ENCODE measurements around the gene SRSF1. TPM values are rescaled to one million over a fixed set of nuclear protein-coding genes. Genes with fewer than 3 reads are reported as not detected.
"Not testable (repeated sequence)": the region's sequence is repeated elsewhere in the genome, so short reads cannot be mapped to it uniquely, and the experiment has no call there.

SRSF1 gene
- total RNA-seq, 4 donors from 2014 or later = 181 to 274 (median 182) TPM

GRCh38 chr17:58050966-58051365 is 43.9 kb upstream of the SRSF1 start:
- TF ChIP-seq CTCF (IDR thresholded peaks at IDR 0.05) = no peak
- no peak for DNase-seq (ENCODE audit: low spot score)
- ATAC-seq (ENCODE audit: low FRiP score) = no peak

DNA sequence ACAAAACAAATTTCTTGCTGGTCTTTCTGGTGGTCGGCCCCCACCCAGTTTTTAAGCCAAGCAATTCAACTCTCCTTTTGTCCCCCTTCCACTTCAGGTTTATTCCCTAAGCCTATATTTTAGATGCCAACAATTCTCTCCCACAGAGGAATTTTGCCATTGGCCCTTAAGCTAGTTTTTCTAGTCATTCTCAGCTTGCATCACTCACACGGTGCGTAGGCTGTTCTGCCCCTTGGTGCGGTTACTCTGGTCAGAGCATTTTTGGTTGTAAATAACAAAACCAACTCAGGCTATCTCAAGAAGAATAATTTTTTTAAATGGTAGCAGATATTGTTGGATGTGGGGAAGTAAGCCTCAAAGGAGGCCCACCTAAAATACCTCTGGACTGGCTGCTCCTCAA is 42.5 kb upstream of the SRSF1 start:
- DNase-seq (ENCODE audit: low spot score) (no peak), ATAC-seq (ENCODE audit: low FRiP score) (no peak)
- TF ChIP-seq CTCF (IDR thresholded peaks at IDR 0.05) = no peak

GRCh38 chr17:58047376-58048150 is 40.5 kb upstream of the SRSF1 start:
- no peak for TF ChIP-seq CTCF (IDR thresholded peaks at IDR 0.05)
- no peak for ATAC-seq (ENCODE audit: low FRiP score)

GRCh38 chr17:58046239-58047094 is 39.4 kb upstream of the SRSF1 start:
- TF ChIP-seq CTCF (IDR thresholded peaks at IDR 0.05) = no peak
- DNase-seq (ENCODE audit: low spot score) (no peak), ATAC-seq (ENCODE audit: low FRiP score) (no peak)

More at GRCh38 chr17:58047376-58048150, 40.5 kb upstream of the SRSF1 start:
- DNase-seq (ENCODE audit: low spot score) = no peak

DNA sequence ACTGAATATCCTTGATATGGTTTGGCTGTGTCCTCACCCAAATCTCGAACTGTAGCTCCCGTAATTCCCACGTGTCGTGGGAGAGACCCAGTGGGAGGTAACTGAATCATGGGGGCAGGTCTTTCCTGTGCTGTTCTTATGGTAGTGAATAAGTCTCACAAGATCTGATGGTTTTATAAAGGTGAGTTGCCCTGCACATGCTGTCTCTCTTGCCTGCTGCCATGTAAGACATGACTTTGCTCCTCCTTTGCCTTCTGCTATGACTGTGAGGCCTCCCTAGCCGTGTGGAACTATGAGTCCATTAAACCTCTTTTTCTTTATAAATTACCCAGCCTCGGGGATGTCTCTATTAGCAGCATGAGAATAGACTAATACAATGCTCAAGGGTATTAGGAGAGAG is 37.2 kb upstream of the SRSF1 start:
- not testable (repeated sequence) for ATAC-seq (ENCODE audit: low FRiP score)

DNA sequence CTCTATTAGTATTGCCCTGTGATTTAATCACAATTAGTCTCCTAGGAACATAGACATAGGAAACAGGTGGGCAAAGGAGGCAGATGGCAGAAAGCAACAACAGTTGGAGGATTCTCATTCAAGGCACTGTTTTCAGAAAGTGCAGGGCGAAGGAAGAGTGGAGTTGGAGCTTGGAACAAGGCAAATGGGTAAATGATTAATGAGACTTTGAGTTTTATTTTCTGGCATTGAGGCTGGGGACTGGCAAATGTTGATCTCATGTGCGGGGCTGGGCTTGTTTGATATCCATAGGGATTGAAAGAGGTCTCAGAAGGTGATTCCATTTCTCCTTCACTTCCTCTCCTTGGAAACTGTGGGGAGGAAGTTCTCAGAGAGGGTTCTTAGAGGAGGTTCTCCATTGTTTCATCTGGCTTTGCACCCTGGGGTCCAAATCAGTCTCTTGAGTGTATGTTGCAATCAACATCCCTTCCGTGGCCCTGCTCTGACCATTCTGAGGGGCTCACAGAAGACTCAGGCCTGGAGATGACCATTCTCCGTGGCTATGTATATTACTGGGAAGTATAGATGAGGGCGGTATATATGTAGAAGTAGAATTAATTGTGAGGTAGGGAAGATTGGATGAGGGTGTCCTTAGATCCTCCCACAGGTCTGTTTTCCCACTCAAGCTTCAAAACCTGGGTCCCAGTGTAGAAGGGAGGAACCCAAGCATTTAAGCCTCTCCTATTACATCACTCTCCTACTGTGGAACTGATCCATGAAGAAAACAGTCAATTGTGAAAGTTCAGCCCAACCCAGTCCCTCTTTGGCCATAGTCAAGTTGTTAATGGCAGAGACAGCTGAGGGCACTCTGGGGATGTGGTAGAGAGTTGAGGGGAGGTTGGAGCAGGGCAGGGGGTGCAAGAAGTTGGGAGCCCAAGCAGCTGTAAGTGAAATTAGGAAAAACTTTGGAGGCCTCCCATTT is 36.5 kb upstream of the SRSF1 start:
- TF ChIP-seq CTCF (IDR thresholded peaks at IDR 0.05) = no peak
- DNase-seq (ENCODE audit: low spot score) (no peak), ATAC-seq (ENCODE audit: low FRiP score) (no peak)

More for the DNA sequence above, 37.2 kb upstream of the SRSF1 start:
- DNase-seq (ENCODE audit: low spot score) = not testable (repeated sequence)

DNA sequence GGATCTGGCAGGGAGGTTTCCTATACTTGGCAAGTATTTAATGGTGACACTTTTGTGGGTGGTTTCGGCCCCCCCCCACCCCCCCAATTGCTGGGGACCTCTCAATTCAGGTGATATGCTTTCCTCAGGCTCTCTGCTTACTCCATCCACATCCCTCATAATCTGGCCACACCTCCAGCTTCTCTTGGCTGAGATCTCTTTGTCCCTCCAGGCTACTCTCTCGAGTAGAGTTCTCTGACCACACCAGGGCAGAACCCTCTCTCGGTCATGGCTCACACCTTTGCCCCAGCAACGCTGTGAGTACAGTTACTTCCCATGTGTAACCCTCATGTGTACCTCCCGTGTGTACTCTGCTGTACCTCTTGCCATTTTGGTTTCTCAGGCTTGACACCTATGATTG is 34.1 kb upstream of the SRSF1 start:
- ATAC-seq (ENCODE audit: low FRiP score) (no peak), DNase-seq (ENCODE audit: low spot score) (no peak)
- no peak for TF ChIP-seq CTCF (IDR thresholded peaks at IDR 0.05)
